GM23338 (cell line): ENCODE results near the gene SLC16A9. TPM values are rescaled to one million over a fixed set of nuclear protein-coding genes. Genes with fewer than 3 reads are reported as not detected.

ENCODE experiments used
- ATAC-seq: fragments of 200-7000 bp; cut with Tn5 transposase; 3 replicates; pipeline ENCODE4 v1.9.1; 2020
- DNase-seq: peaks from one replicate; pipeline ENCODE4 v3.0.0-alpha.2; 2015; ENCODE audit warnings: low spot score
- H2AFZ ChIP-seq: fragments of 200-600 bp; sonication (generic); 2 replicates; pipeline ENCODE4 v1.8.0; 2016; ENCODE audit warnings: antibody characterized with exemption, mild to moderate bottlenecking, moderate library complexity
- H3F3A ChIP-seq: fragments of 200-600 bp; sonication (generic); replicated peaks from 2 replicates; pipeline ENCODE4 v1.8.0; 2017; ENCODE audit warnings: antibody characterized with exemption, mixed run types, low read depth
- H3K27ac ChIP-seq: fragments of 200-600 bp; sonication (generic); 2 replicates; pipeline ENCODE4 v1.6.1; 2016; ENCODE audit warnings: low read depth
- H3K27me3 ChIP-seq: fragments of 200-600 bp; sonication (generic); 2 replicates; pipeline ENCODE4 v1.8.0; 2016; ENCODE audit warnings: mild to moderate bottlenecking, mixed run types, moderate library complexity; ENCODE audit not compliant: insufficient read depth
- H3K36me3 ChIP-seq: fragments of 200-600 bp; sonication (generic); 2 replicates; pipeline ENCODE4 v1.8.0; 2016; ENCODE audit warnings: mild to moderate bottlenecking; ENCODE audit not compliant: insufficient read depth
- H3K4me1 ChIP-seq: fragments of 200-600 bp; sonication (generic); 2 replicates; pipeline ENCODE4 v1.8.0; 2016; ENCODE audit warnings: mild to moderate bottlenecking, moderate library complexity; ENCODE audit not compliant: insufficient read depth
- H3K4me2 ChIP-seq: fragments of 200-600 bp; sonication (generic); 2 replicates; pipeline ENCODE4 v1.7.1; 2017; ENCODE audit warnings: mixed run types
- H3K4me3 ChIP-seq: fragments of 200-600 bp; sonication (generic); 2 replicates; pipeline ENCODE4 v1.6.1; 2016; ENCODE audit warnings: mixed run types
- H3K79me2 ChIP-seq: fragments of 200-600 bp; sonication (generic); replicated peaks from 2 replicates; pipeline ENCODE4 v1.8.0; 2017; ENCODE audit warnings: mild to moderate bottlenecking; ENCODE audit not compliant: insufficient read depth
- H3K9me2 ChIP-seq: fragments of 200-600 bp; sonication (generic); 2 replicates; pipeline ENCODE4 v1.8.0; 2017; ENCODE audit not compliant: insufficient read depth
- H4K20me1 ChIP-seq: fragments of 200-600 bp; sonication (generic); replicated peaks from 2 replicates; pipeline ENCODE4 v1.8.0; 2017; ENCODE audit warnings: mild to moderate bottlenecking; ENCODE audit not compliant: insufficient read depth
- H3K27ac Mint-ChIP-seq: 2 replicates; pipeline ENCODE4 v1.8.0; 2020; ENCODE audit warnings: inconsistent platforms, mild to moderate bottlenecking, moderate library complexity, mixed read lengths
- H3K27me3 Mint-ChIP-seq: 3 replicates; pipeline ENCODE4 v1.8.0; 2022; ENCODE audit warnings: low read depth, mild to moderate bottlenecking, moderate library complexity, mixed read lengths, inconsistent platforms; ENCODE audit not compliant: insufficient read depth, poor library complexity
- H3K36me3 Mint-ChIP-seq: 3 replicates; pipeline ENCODE4 v1.8.0; 2021; ENCODE audit warnings: low read depth, mild to moderate bottlenecking, inconsistent platforms, moderate library complexity, mixed read lengths
- H3K4me1 Mint-ChIP-seq: 3 replicates; pipeline ENCODE4 v1.8.0; 2020; ENCODE audit warnings: mild to moderate bottlenecking, inconsistent platforms, mixed read lengths
- H3K4me3 Mint-ChIP-seq: 3 replicates; pipeline ENCODE4 v1.8.0; 2021; ENCODE audit warnings: moderate library complexity, mild to moderate bottlenecking, inconsistent platforms, mixed read lengths
- H3K9me3 Mint-ChIP-seq: 3 replicates; pipeline ENCODE4 v1.8.0; 2020; ENCODE audit warnings: moderate library complexity, mild to moderate bottlenecking, inconsistent platforms, mixed read lengths
- CREB1 ChIP-seq: fragments of 250-450 bp; sonication (Bioruptor Pico); IDR thresholded peaks from 2 replicates; pipeline ENCODE4 v1.5.0; 2020; ENCODE audit warnings: low read depth, mild to moderate bottlenecking, moderate library complexity
- CTCF ChIP-seq, 2 experiments: fragments of 200-600 bp in 1 of 2; sonication (generic) in 1 of 2; conservative IDR thresholded peaks; 2 replicates each; pipeline versions ENCODE4 v1.5.1 to v1.6.1; 2016 to 2017; ENCODE audit warnings: antibody characterized with exemption in 2 of 2, low read depth in 2 of 2, mild to moderate bottlenecking in 2 of 2, moderate library complexity in 1 of 2
- ETS1 ChIP-seq: IDR thresholded peaks from 2 replicates; pipeline ENCODE4 v1.6.1; 2016; ENCODE audit warnings: antibody characterized with exemption
- EZH2 ChIP-seq: fragments of 200-600 bp; sonication (generic); IDR thresholded peaks from one replicate; pipeline ENCODE4 v1.8.0; 2017; ENCODE audit warnings: antibody characterized with exemption, mild to moderate bottlenecking, low read depth; ENCODE audit not compliant: unreplicated experiment
- EZH2phosphoT487 ChIP-seq: fragments of 200-600 bp; sonication (generic); IDR thresholded peaks from one replicate; pipeline ENCODE4 v1.8.1; 2018; ENCODE audit warnings: antibody characterized with exemption; ENCODE audit not compliant: unreplicated experiment
- JUNB ChIP-seq: IDR thresholded peaks from one replicate; pipeline ENCODE4 v1.6.1; 2016; ENCODE audit warnings: antibody characterized with exemption; ENCODE audit not compliant: unreplicated experiment
- NANOG ChIP-seq: IDR thresholded peaks from 2 replicates; pipeline ENCODE4 v1.6.1; 2016; ENCODE audit warnings: antibody characterized with exemption, borderline replicate concordance
- POLR2AphosphoS5 ChIP-seq: IDR thresholded peaks from 2 replicates; pipeline ENCODE4 v1.6.1; 2016; ENCODE audit warnings: antibody characterized with exemption, low read depth
- REST ChIP-seq: IDR thresholded peaks from one replicate; pipeline ENCODE4 v1.6.1; 2018; ENCODE audit warnings: antibody characterized with exemption; ENCODE audit not compliant: unreplicated experiment
- STAT1 ChIP-seq: IDR thresholded peaks from one replicate; pipeline ENCODE4 v1.6.1; 2016; ENCODE audit warnings: antibody characterized with exemption; ENCODE audit not compliant: unreplicated experiment
- ZNF114 ChIP-seq: fragments of 250-450 bp; sonication (Bioruptor Pico); IDR thresholded peaks from 2 replicates; pipeline ENCODE4 v1.5.0; 2020; ENCODE audit warnings: mild to moderate bottlenecking, moderate library complexity
- ZNF331 ChIP-seq: fragments of 250-450 bp; sonication (Bioruptor Pico); IDR thresholded peaks from 2 replicates; pipeline ENCODE4 v1.5.0; 2020; ENCODE audit warnings: low read depth, mild to moderate bottlenecking, moderate library complexity
- ZNF462 ChIP-seq: fragments of 250-450 bp; sonication (Bioruptor Pico); IDR thresholded peaks from 2 replicates; pipeline ENCODE4 v1.5.0; 2020; ENCODE audit warnings: mild to moderate bottlenecking, moderate library complexity
- polyA plus RNA-seq: library from polyadenylated mRNA; unstranded; fragments of >200 nt; fragmentation: Nextera tagmentation; extraction: Ambion mirVana; gene quantifications from 2 replicates; pipeline ENCODE4 v1.2.1, GENCODE V29; 2016
- total RNA-seq: library from RNA; depleted of rRNA; stranded (reverse); fragments of >200 nt; shearing (Covaris generic); gene quantifications from 2 replicates; pipeline ENCODE4 v1.2.3, GENCODE V29; 2014

SLC16A9 gene
- total and polyA plus RNA-seq, 2 experiments from 2014 or later, result 6.5 to 11.4 TPM

GRCh38 chr10:59670269-59670668, 39.4 kb downstream of the SLC16A9 start:
- no peaks in the 10 kb centered on the region for H3K36me3 ChIP-seq
- peaks cover 6% of the 10 kb centered on the region; the same call in 1 of the 3 replicates for H3K36me3 Mint-ChIP-seq
- no peaks in the 10 kb centered on the region for H3K9me3 Mint-ChIP-seq
- H3K4me1 ChIP-seq, result peaks cover 9% of the 10 kb centered on the region; the same call in 1 of the 2 replicates
- H3K79me2 ChIP-seq, result no peaks in the 10 kb centered on the region
- H3K4me3 Mint-ChIP-seq, result no peak overlapping the region
- TF ChIP-seq ZNF462 (CRISPR knock-in tag) (no peak), JUNB (no peak), EZH2 (no peak), STAT1 (no peak), POLR2AphosphoS5 (no peak), ETS1 (no peak), EZH2phosphoT487 (no peak), CREB1 (no peak), ZNF331 (CRISPR knock-in tag) (no peak), REST (no peak), NANOG (no peak), CTCF (conservative IDR thresholded peaks at IDR 0.05; ENCODE audit: low read depth in 2 of 2) (no peak), ZNF114 (CRISPR knock-in tag) (no peak)
- DNase-seq, result no peak
- no peaks in the 10 kb centered on the region for H3K27me3 ChIP-seq
- H3K27ac Mint-ChIP-seq, result no peak overlapping the region
- ATAC-seq, result no peak
- H3F3A ChIP-seq, result no peaks in the 10 kb centered on the region
- no peak overlapping the region for H3K4me3 ChIP-seq
- no peak overlapping the region for H3K4me2 ChIP-seq
- H4K20me1 ChIP-seq, result no peaks in the 10 kb centered on the region
- H3K4me1 Mint-ChIP-seq, result peaks cover 13% of the 10 kb centered on the region
- H3K9me2 ChIP-seq, result no peaks in the 10 kb centered on the region
- no peak overlapping the region for H3K27ac ChIP-seq
- no peak overlapping the region for H2AFZ ChIP-seq
- no peaks in the 10 kb centered on the region for H3K27me3 Mint-ChIP-seq
